SK-N-MC (cell line): ENCODE data around the gene KPNA4.

Experiments used
- EZH2 ChIP-seq: fragments of 200-600 bp; sonication (generic); IDR thresholded peaks from one replicate; pipeline ENCODE4 v1.6.1; 2017; ENCODE audit warnings: antibody characterized with exemption
- POLR2AphosphoS5 ChIP-seq: IDR thresholded peaks from 2 replicates; pipeline ENCODE4 v1.6.1; 2012; ENCODE audit warnings: mild to moderate bottlenecking, low read depth, low read length, borderline replicate concordance

GRCh38 chr3:160564258-160564911, 986 bp downstream of the KPNA4 start:
- no peak for TF ChIP-seq EZH2
- TF ChIP-seq POLR2AphosphoS5 = no peak
